Tibial nerve (tissue), 4 donors: Measurements from ENCODE around the gene SCUBE3.

Experiments used
- EP300 ChIP-seq, 2 donors: sonication (generic); formaldehyde crosslinking; IDR thresholded peaks; one replicate each; pipeline ENCODE4 v1.6.1; 2017; ENCODE audit warnings: antibody characterized with exemption in 2 of 2, mild to moderate bottlenecking in 1 of 2
- POLR2A ChIP-seq, 2 donors: fragments of 450-650 bp; IDR thresholded peaks; one replicate each; pipeline ENCODE4 v1.6.1; 2017; ENCODE audit warnings: antibody characterized with exemption in 2 of 2, mild to moderate bottlenecking in 2 of 2, moderate library complexity in 2 of 2
- TF ChIP-seq, protein P1 (sequence below), 5 experiments: fragments of 200-600 bp in 3 of 5; fragments of 450-650 bp in 2 of 5; sonication (generic) in 3 of 5; IDR thresholded peaks; one replicate each; pipeline ENCODE4 v1.5.1; 2016 to 2019; ENCODE audit warnings: antibody characterized with exemption in 5 of 5, mild to moderate bottlenecking in 3 of 5, moderate library complexity in 2 of 5

DNA sequence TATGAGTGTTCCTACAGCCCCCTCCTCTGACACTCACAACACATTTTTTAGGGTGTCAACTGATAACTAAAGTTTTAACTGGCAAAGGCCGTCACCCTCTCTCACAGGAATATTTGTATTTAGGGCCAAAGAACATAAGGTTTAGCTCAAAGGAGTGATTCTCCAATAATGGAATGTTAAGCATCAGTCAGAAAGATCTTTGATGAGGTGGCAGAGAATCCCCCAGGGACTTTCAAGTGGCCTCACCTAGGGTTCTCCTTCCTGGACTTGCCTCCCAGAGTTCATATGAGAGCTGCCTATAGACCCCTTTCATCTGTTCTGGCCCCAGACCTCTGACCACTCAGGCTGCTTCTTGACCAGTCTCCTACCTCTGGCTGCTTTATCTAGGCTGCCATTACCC is 7.4 kb upstream of the SCUBE3 start:
- TF ChIP-seq, protein P1, sequence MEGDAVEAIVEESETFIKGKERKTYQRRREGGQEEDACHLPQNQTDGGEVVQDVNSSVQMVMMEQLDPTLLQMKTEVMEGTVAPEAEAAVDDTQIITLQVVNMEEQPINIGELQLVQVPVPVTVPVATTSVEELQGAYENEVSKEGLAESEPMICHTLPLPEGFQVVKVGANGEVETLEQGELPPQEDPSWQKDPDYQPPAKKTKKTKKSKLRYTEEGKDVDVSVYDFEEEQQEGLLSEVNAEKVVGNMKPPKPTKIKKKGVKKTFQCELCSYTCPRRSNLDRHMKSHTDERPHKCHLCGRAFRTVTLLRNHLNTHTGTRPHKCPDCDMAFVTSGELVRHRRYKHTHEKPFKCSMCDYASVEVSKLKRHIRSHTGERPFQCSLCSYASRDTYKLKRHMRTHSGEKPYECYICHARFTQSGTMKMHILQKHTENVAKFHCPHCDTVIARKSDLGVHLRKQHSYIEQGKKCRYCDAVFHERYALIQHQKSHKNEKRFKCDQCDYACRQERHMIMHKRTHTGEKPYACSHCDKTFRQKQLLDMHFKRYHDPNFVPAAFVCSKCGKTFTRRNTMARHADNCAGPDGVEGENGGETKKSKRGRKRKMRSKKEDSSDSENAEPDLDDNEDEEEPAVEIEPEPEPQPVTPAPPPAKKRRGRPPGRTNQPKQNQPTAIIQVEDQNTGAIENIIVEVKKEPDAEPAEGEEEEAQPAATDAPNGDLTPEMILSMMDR (IDR thresholded peaks at IDR 0.05) = no peak
- TF ChIP-seq POLR2A (IDR thresholded peaks at IDR 0.05) (no peak), EP300 (IDR thresholded peaks at IDR 0.05) (no peak)
